SU-DHL-6 (cell line): ENCODE measurements around the gene TSPAN16.

ENCODE experiments used
- H2AFZ ChIP-seq: fragments of 200-600 bp; sonication (generic); 2 replicates; pipeline ENCODE4 v1.6.1; 2014; ENCODE audit warnings: low read depth, mild to moderate bottlenecking, moderate library complexity, mixed read lengths, antibody characterized with exemption, low read length; ENCODE audit not compliant: severe bottlenecking
- H3F3A ChIP-seq: fragments of 200-600 bp; shearing (Covaris generic); 2 replicates; pipeline ENCODE4 v1.6.0; 2016; ENCODE audit warnings: antibody characterized with exemption, mild to moderate bottlenecking; ENCODE audit not compliant: insufficient read depth
- H3K27ac ChIP-seq: fragments of 200-600 bp; sonication (generic); 2 replicates; pipeline ENCODE4 v1.5.1; 2016; ENCODE audit warnings: low read depth, mild to moderate bottlenecking, low read length, moderate library complexity, mixed read lengths
- H3K27me3 ChIP-seq: fragments of 200-600 bp; sonication (generic), shearing (Covaris generic); 2 replicates; pipeline ENCODE4 v1.6.0; 2014; ENCODE audit warnings: mild to moderate bottlenecking, low read length
- H3K36me3 ChIP-seq: fragments of 200-600 bp; sonication (generic); 2 replicates; pipeline ENCODE4 v1.6.1; 2014; ENCODE audit warnings: mild to moderate bottlenecking, low read length, mixed read lengths
- H3K4me2 ChIP-seq: fragments of 300-600, 200-600 bp; shearing (Covaris generic), sonication (generic); 2 replicates; pipeline ENCODE4 v1.6.0; 2014; ENCODE audit warnings: low read length, low read depth, mild to moderate bottlenecking; ENCODE audit not compliant: poor library complexity, severe bottlenecking
- H3K4me3 ChIP-seq: fragments of 200-600 bp; sonication (generic); 2 replicates; pipeline ENCODE4 v1.5.1; 2014; ENCODE audit warnings: antibody characterized with exemption, low read length, mild to moderate bottlenecking, mixed read lengths; ENCODE audit not compliant: insufficient read depth, poor library complexity, severe bottlenecking
- H3K79me2 ChIP-seq: fragments of 200-600 bp; sonication (generic); 2 replicates; pipeline ENCODE4 v1.6.1; 2014; ENCODE audit warnings: mild to moderate bottlenecking, low read length, moderate library complexity; ENCODE audit not compliant: insufficient read depth
- H3K9ac ChIP-seq: fragments of 200-600 bp; sonication (generic); 2 replicates; pipeline ENCODE4 v1.7.0; 2014; ENCODE audit warnings: mild to moderate bottlenecking, low read length
- H3K9me2 ChIP-seq: fragments of 200-600 bp; sonication (generic); replicated peaks from 2 replicates; pipeline ENCODE4 v1.6.1; 2014; ENCODE audit warnings: low read length; ENCODE audit not compliant: insufficient read depth
- H3K9me3 ChIP-seq: fragments of 200-600 bp; sonication (generic); 2 replicates; pipeline ENCODE4 v1.6.1; 2014; ENCODE audit warnings: low read length, mixed read lengths; ENCODE audit not compliant: insufficient read depth
- H4K20me1 ChIP-seq: fragments of 200-600 bp; sonication (generic); 2 replicates; pipeline ENCODE4 v1.6.1; 2014; ENCODE audit warnings: low read depth, mild to moderate bottlenecking, antibody characterized with exemption, low read length, moderate library complexity, mixed read lengths
- CTCF ChIP-seq: fragments of 200-600 bp; sonication (generic); IDR thresholded peaks from one replicate; pipeline ENCODE4 v1.5.1; 2017; ENCODE audit warnings: antibody characterized with exemption, mild to moderate bottlenecking, low read length, moderate library complexity; ENCODE audit not compliant: insufficient read depth, poor library complexity, severe bottlenecking
- EZH2phosphoT487 ChIP-seq: fragments of 200-600 bp; sonication (generic), shearing (Covaris generic); conservative IDR thresholded peaks from 2 replicates; pipeline ENCODE4 v1.6.1; 2018; ENCODE audit warnings: mild to moderate bottlenecking, antibody characterized with exemption, low read length, moderate library complexity, mixed read lengths

The TSPAN16 gene

GRCh38 chr19:11284515-11284914 lies 11.4 kb upstream of the TSPAN16 start:
- Histone ChIP-seq H3K9me3 (no peaks in the 10 kb centered on the region), H3F3A (no peaks in the 10 kb centered on the region), H3K9ac (no peak overlapping the region), H3K79me2 (no peaks in the 10 kb centered on the region), H3K4me3 (no peak overlapping the region), H4K20me1 (no peaks in the 10 kb centered on the region), H3K4me2 (no peak overlapping the region), H3K27ac (no peak overlapping the region), H3K27me3 (no peaks in the 10 kb centered on the region), H2AFZ (no peak overlapping the region), H3K9me2 (no peaks in the 10 kb centered on the region), H3K36me3 (no peaks in the 10 kb centered on the region)
- TF ChIP-seq CTCF (no peak), EZH2phosphoT487 (no peak)

- Histone ChIP-seq H3F3A (no peaks in the 10 kb centered on the region), H3K9ac (no peak overlapping the region), H4K20me1 (no peaks in the 10 kb centered on the region), H3K9me3 (no peaks in the 10 kb centered on the region), H3K9me2 (no peaks in the 10 kb centered on the region), H3K27ac (no peak overlapping the region), H3K79me2 (no peaks in the 10 kb centered on the region), H2AFZ (no peak overlapping the region), H3K36me3 (no peaks in the 10 kb centered on the region), H3K4me3 (no peak overlapping the region), H3K27me3 (no peaks in the 10 kb centered on the region), H3K4me2 (no peak overlapping the region)
- no peak for TF ChIP-seq EZH2phosphoT487
- TF ChIP-seq CTCF: no peak
These were observed 9.5 kb upstream of the TSPAN16 start for GRCh38 chr19:11286312-11286974.

GRCh38 chr19:11288349-11288748 lies 7.6 kb upstream of the TSPAN16 start:
- H3K9ac ChIP-seq: no peak overlapping the region
- no peaks in the 10 kb centered on the region for H3F3A ChIP-seq
- no peaks in the 10 kb centered on the region for H4K20me1 ChIP-seq
- H3K4me2 ChIP-seq: no peak overlapping the region
- H3K4me3 ChIP-seq: no peak overlapping the region
- no peaks in the 10 kb centered on the region for H3K36me3 ChIP-seq
- no peaks in the 10 kb centered on the region for H3K9me2 ChIP-seq
- no peaks in the 10 kb centered on the region for H3K27me3 ChIP-seq
- no peaks in the 10 kb centered on the region for H3K9me3 ChIP-seq
- no peak for TF ChIP-seq CTCF
- TF ChIP-seq EZH2phosphoT487: no peak
- no peaks in the 10 kb centered on the region for H3K79me2 ChIP-seq
- no peak overlapping the region for H3K27ac ChIP-seq
- H2AFZ ChIP-seq: no peak overlapping the region
